DND-41 (cell line): Measurements from ENCODE around the gene MCTP1.

ENCODE experiments used
- ATAC-seq: fragments of 200-7000 bp; cut with Tn5 transposase; 3 replicates; pipeline ENCODE4 v1.9.1; 2021; ENCODE audit warnings: low read depth; ENCODE audit not compliant: insufficient read depth
- DNase-seq: peaks from one replicate; pipeline ENCODE4 v3.0.0-alpha.2; 2020
- H2AFZ ChIP-seq: 2 replicates; pipeline ENCODE4 v1.6.0; 2012; ENCODE audit warnings: low read depth, low read length
- H3K27ac ChIP-seq: 2 replicates; pipeline ENCODE4 v1.5.1; 2012; ENCODE audit warnings: low read length, inconsistent platforms
- H3K27me3 ChIP-seq: fragments of 200-600 bp; sonication (generic); 2 replicates; pipeline ENCODE4 v1.6.0; 2012; ENCODE audit warnings: low read length, mild to moderate bottlenecking, inconsistent platforms; ENCODE audit not compliant: insufficient read depth, poor library complexity
- H3K36me3 ChIP-seq: 2 replicates; pipeline ENCODE4 v1.5.1; 2012; ENCODE audit warnings: low read length, inconsistent platforms; ENCODE audit not compliant: insufficient read depth
- H3K4me1 ChIP-seq: 2 replicates; pipeline ENCODE4 v1.5.1; 2012; ENCODE audit warnings: mild to moderate bottlenecking, low read length; ENCODE audit not compliant: insufficient read depth
- H3K4me2 ChIP-seq: 2 replicates; pipeline ENCODE4 v1.6.0; 2012; ENCODE audit warnings: mild to moderate bottlenecking, moderate library complexity, low read length, inconsistent platforms; ENCODE audit not compliant: insufficient read depth
- H3K4me3 ChIP-seq, 2 experiments: fragments of 200-600 bp in 1 of 2; shearing (Covaris generic) in 1 of 2; 2 replicates each; pipeline ENCODE4 v1.5.1; 2012 to 2016; ENCODE audit warnings: inconsistent platforms in 2 of 2, low read length in 2 of 2, mild to moderate bottlenecking in 2 of 2, low read depth in 1 of 2, moderate library complexity in 1 of 2
- H3K79me2 ChIP-seq: 2 replicates; pipeline ENCODE4 v1.6.0; 2012; ENCODE audit warnings: low read length, inconsistent platforms; ENCODE audit not compliant: insufficient read depth
- H3K9ac ChIP-seq: 2 replicates; pipeline ENCODE4 v1.6.0; 2012; ENCODE audit warnings: low read depth, mild to moderate bottlenecking, inconsistent platforms, low read length, moderate library complexity
- H3K9me3 ChIP-seq: 2 replicates; pipeline ENCODE4 v1.5.1; 2012; ENCODE audit warnings: low read length, moderate library complexity, mild to moderate bottlenecking, inconsistent platforms; ENCODE audit not compliant: insufficient read depth, severe bottlenecking
- H4K20me1 ChIP-seq: 2 replicates; pipeline ENCODE4 v1.6.0; 2012; ENCODE audit warnings: low read length; ENCODE audit not compliant: insufficient read depth
- CTCF ChIP-seq: IDR thresholded peaks from 2 replicates; pipeline ENCODE4 v1.5.1; 2012; ENCODE audit warnings: borderline replicate concordance, low read length, moderate library complexity, mild to moderate bottlenecking; ENCODE audit not compliant: poor library complexity, severe bottlenecking; ENCODE audit errors: extremely low read depth
- EZH2 ChIP-seq: IDR thresholded peaks from 3 replicates; pipeline ENCODE4 v1.6.1; 2012; ENCODE audit warnings: borderline replicate concordance, low read depth, mild to moderate bottlenecking, moderate library complexity, low read length, inconsistent platforms; ENCODE audit not compliant: severe bottlenecking

The MCTP1 gene

GRCh38 chr5:95093211-95093610 lies 191.7 kb downstream of the MCTP1 start:
- Histone ChIP-seq H3K79me2 (no peaks in the 10 kb centered on the region), H3K36me3 (no peaks in the 10 kb centered on the region), H4K20me1 (no peaks in the 10 kb centered on the region), H3K4me2 (no peak overlapping the region), H3K9me3 (no peaks in the 10 kb centered on the region), H3K4me3 (no peak overlapping the region), H3K4me1 (no peaks in the 10 kb centered on the region), H2AFZ (no peak overlapping the region), H3K27ac (no peak overlapping the region), H3K27me3 (no peaks in the 10 kb centered on the region), H3K9ac (no peak overlapping the region)
- TF ChIP-seq CTCF (no peak), EZH2 (no peak)
- DNase-seq (no peak), ATAC-seq (no peak)

DNA sequence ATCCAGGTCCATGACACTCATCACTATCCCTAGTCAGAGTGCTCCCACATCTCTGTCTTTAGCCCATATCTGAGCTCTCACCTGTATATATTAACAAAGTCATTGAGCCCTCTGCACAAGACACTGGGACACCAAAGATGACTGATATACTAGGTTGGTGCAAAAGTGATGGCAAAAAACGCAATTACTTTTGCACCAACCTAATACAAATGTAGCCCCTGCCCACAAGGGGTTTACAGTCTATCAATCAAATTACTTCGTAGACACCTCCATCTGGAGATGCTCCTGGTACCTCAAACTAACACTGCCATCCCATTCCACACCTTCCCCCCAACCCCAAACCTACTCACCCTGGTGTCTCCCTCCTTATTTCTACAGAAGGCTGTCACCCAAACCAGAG lies 194.1 kb downstream of the MCTP1 start:
- Histone ChIP-seq H2AFZ (no peak overlapping the region), H3K4me3 (no peak overlapping the region), H3K4me1 (peaks cover 9% of the 10 kb centered on the region), H3K79me2 (no peaks in the 10 kb centered on the region), H3K9ac (no peak overlapping the region), H3K27ac (no peak overlapping the region), H4K20me1 (no peaks in the 10 kb centered on the region), H3K9me3 (no peaks in the 10 kb centered on the region), H3K36me3 (no peaks in the 10 kb centered on the region), H3K4me2 (no peak overlapping the region), H3K27me3 (no peaks in the 10 kb centered on the region)
- DNase-seq = no peak
- TF ChIP-seq EZH2 = no peak
- no peak for TF ChIP-seq CTCF
- ATAC-seq = no peak

DNA sequence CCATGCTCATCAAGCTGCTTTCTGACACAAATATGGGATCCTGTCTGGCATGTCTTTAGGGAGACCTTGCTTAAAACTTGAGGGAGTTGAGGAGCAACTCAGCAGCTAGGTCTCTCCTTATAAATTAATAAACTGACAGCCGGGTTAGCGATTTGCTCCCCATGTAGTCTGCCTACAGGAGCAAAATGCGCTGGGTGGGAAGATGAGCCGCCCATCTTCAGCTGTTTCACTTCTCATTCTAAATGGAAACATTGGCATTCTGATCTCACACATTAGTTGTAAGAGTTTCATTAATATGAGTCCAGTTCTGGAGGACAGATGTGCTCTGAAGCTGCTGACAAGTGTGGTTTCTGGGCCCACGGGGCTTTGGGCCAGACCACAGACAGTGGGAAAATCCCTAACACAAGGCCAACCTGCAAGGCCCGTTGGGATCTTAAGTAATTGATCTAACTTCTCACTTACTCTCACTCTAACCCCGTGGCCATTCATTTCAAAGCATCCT lies 197.0 kb downstream of the MCTP1 start:
- TF ChIP-seq EZH2 = no peak
- TF ChIP-seq CTCF = no peak
- H3K36me3 ChIP-seq = no peaks in the 10 kb centered on the region
- H3K79me2 ChIP-seq = no peaks in the 10 kb centered on the region
- H2AFZ ChIP-seq = no peak overlapping the region; the same call in 1 of the 2 replicates
- H3K27ac ChIP-seq = no peak overlapping the region
- peaks cover 9% of the 10 kb centered on the region for H3K4me1 ChIP-seq
- H3K9me3 ChIP-seq = no peaks in the 10 kb centered on the region
- H4K20me1 ChIP-seq = no peaks in the 10 kb centered on the region
- H3K27me3 ChIP-seq = no peaks in the 10 kb centered on the region
- H3K4me2 ChIP-seq = no peak overlapping the region
- ATAC-seq = no peak
- no peak overlapping the region for H3K9ac ChIP-seq
- DNase-seq = no peak
- H3K4me3 ChIP-seq = no peak overlapping the region
